ENCODE results near the gene ST6GALNAC2.
"Not testable (repeated sequence)": the region's sequence is repeated elsewhere in the genome, so short reads cannot be mapped to it uniquely, and the experiment has no call there.

The ST6GALNAC2 gene

GRCh38 chr17:76524598-76525512, 60.8 kb downstream of the ST6GALNAC2 start:
- no peak for DNase-seq

GRCh38 chr17:76523084-76524037, 62.3 kb downstream of the ST6GALNAC2 start:
- peak; percentile 81 to 86 for DNase-seq

GRCh38 chr17:76521683-76522082, 64.0 kb downstream of the ST6GALNAC2 start:
- not testable (repeated sequence) for DNase-seq

GRCh38 chr17:76521262-76521661, 64.4 kb downstream of the ST6GALNAC2 start:
- no peak for DNase-seq

GRCh38 chr17:76519048-76519966, 66.4 kb downstream of the ST6GALNAC2 start:
- DNase-seq = no peak

- DNase-seq = no peak
These were observed 68.0 kb downstream of the ST6GALNAC2 start for GRCh38 chr17:76517638-76518038.

All from activated CD4-positive, alpha-beta T cell treated with anti-CD3 and anti-CD28 coated beads, Interleukin-2, amount 50 U/mL, for 48 hours (primary cell).